NCI-H2227 (cell line): Measurements from ENCODE around the gene AFM.

ENCODE experiments used
- DNase-seq: peaks from one replicate; lab custom pipeline; 2025; ENCODE audit not compliant: unreplicated experiment; lab: John Stamatoyannopoulos, UW

Gene AFM, protein sequence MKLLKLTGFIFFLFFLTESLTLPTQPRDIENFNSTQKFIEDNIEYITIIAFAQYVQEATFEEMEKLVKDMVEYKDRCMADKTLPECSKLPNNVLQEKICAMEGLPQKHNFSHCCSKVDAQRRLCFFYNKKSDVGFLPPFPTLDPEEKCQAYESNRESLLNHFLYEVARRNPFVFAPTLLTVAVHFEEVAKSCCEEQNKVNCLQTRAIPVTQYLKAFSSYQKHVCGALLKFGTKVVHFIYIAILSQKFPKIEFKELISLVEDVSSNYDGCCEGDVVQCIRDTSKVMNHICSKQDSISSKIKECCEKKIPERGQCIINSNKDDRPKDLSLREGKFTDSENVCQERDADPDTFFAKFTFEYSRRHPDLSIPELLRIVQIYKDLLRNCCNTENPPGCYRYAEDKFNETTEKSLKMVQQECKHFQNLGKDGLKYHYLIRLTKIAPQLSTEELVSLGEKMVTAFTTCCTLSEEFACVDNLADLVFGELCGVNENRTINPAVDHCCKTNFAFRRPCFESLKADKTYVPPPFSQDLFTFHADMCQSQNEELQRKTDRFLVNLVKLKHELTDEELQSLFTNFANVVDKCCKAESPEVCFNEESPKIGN

GRCh38 chr4:73481358-73481757, at the start of gene AFM:
Gene AFM, plus strand, starts transcription at chr4:73481745. Its CDS starts 31 bp downstream, at chr4:73481776.
- DNase-seq, result no peak

DNA sequence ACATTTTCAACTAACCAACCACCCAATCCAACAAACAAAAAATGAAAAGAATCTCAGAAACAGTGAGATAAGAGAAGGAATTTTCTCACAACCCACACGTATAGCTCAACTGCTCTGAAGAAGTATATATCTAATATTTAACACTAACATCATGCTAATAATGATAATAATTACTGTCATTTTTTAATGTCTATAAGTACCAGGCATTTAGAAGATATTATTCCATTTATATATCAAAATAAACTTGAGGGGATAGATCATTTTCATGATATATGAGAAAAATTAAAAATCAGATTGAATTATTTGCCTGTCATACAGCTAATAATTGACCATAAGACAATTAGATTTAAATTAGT, 49.8 kb upstream of the AFM start:
- DNase-seq, result no peak

DNA sequence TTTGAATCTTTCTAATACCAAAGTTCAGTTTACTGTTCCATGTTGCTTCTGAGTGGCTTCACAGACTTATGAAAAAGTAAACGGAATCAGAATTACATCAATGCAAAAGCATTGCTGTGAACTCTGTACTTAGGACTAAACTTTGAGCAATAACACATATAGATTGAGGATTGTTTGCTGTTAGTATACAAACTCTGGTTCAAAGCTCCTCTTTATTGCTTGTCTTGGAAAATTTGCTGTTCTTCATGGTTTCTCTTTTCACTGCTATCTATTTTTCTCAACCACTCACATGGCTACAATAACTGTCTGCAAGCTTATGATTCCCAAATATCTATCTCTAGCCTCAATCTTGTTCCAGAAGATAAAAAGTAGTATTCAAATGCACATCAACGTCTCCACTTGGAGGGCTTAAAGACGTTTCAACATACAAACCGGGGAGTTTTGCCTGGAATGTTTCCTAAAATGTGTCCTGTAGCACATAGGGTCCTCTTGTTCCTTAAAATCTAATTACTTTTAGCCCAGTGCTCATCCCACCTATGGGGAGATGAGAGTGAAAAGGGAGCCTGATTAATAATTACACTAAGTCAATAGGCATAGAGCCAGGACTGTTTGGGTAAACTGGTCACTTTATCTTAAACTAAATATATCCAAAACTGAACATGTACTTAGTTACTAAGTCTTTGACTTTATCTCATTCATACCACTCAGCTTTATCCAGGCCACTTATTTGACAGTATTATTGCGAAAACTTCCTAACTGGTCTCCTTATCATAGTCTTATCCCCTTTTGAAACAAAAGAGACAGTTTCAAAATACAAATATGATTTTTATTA, 49.2 kb upstream of the AFM start:
- no peak for DNase-seq

DNA sequence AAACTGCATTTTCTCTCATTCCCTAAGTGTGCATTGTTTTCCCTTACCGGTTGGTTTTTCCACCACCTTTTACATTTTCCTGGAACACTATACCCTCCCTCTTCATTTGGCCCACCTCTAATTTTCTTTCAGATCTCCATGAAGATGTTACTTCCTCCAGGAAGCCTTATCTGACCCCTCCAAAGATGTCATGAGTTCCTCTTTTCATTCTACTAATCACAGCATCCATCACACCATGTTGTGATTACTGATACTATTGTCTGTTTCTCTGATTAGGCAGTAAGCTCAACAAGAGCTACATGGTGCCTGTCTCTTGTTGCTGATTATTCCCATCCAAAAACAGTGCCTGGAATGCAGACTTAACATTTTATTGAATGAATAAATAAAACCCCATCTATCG, 48.4 kb upstream of the AFM start:
- DNase-seq, result no peak

- no peak for DNase-seq
Measured at GRCh38 chr4:73434311-73434710, 47.2 kb upstream of the AFM start.

DNA sequence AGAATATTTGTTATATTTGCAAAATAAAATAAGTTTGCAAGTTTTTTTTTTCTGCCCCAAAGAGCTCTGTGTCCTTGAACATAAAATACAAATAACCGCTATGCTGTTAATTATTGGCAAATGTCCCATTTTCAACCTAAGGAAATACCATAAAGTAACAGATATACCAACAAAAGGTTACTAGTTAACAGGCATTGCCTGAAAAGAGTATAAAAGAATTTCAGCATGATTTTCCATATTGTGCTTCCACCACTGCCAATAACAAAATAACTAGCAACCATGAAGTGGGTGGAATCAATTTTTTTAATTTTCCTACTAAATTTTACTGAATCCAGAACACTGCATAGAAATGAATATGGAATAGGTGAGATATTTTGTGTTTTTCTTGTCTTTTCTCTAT, 45.6 kb upstream of the AFM start, which contains the start of gene AFP:
Gene AFP (plus strand): TSS at position 238 of the 400 bp plus-strand sequence. CDS start 42 bp downstream, at position 280.
- no peak for DNase-seq

- no peak for DNase-seq
Measured at GRCh38 chr4:73436674-73437557, 44.6 kb upstream of the AFM start.

GRCh38 chr4:73437558-73437956, 44.0 kb upstream of the AFM start:
- DNase-seq, result no peak

- DNase-seq, result no peak
Measured at GRCh38 chr4:73438048-73438447, 43.5 kb upstream of the AFM start.

DNA sequence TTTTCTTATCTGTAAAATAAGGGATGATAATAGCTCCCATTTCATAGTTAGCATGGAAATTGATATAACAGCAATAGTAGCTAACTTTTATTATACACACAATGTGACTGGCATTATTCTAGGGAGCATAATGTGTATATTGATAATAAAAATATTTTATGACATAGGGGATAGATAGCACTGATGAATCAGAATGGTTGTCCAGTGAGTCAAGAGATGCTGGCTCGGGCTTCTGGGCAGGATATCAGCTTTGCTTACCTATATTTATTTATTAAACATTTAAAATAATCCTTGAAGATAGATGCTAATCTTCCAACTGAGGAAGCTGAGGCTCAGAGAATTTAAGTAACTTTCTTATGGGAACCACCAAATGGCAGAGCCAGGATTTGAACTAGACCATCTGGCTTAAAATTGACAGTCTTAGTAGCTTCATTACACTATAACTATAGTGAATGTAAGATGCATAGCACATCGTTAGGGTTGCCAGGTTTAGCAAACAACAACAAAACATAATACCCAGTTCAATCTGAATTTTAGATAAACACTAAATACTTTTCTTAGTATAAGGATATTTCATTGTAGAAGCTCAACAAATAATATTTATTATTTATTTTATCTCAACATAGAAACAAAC, 42.8 kb upstream of the AFM start:
- no peak for DNase-seq

- DNase-seq, result no peak
Measured at GRCh38 chr4:73439445-73439844, 42.1 kb upstream of the AFM start.

DNA sequence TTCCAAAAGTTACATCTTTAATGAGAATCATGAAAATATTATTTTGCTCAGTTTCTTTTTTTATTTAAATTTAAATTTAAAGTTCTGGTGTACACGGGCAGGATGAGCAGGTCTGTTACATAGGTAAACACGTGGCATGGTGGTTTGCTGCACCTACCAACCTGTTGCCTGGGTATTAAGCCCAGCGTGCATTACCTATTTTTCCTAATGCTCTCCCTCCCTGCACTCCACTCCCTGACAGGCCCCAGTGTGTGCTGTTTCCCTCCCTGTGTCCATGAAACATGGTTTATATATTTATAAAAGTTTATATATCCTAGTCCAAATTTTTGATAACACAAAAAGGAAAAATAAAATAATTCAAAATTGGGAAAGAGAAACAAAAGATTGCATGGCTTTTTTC, 41.6 kb upstream of the AFM start:
- no peak for DNase-seq

DNA sequence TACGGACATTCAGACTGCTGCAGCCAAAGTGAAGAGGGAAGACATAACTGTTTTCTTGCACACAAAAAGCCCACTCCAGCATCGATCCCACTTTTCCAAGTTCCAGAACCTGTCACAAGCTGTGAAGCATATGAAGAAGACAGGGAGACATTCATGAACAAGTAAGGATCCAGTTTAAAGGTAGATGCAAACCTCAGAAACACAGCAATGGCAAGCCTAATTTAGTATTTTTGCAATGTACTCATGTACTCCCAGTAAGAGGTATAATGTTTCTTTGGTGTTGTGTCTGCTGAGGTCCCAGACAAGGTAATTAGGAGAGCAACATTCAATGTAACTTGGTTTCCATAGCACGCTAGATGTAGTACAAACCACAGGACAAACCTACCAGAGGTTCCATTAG, 40.9 kb upstream of the AFM start:
- no peak for DNase-seq

- no peak for DNase-seq
Measured at GRCh38 chr4:73442275-73442674, 39.3 kb upstream of the AFM start.

DNA sequence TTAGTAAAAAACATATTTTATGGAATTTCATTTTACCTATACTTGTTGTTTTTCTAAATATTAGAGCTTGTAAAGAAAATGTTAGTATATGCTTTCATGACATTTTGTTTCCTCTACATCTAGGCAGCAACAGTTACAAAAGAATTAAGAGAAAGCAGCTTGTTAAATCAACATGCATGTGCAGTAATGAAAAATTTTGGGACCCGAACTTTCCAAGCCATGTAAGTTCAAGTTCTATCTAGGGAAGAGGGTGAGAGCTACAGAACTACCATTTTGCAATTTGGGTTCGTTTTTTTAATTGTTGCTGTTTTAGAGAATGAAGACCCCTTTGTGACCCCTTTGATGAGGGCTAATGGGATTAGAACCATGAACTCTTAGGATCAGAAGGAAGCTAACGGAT, 38.3 kb upstream of the AFM start:
- no peak for DNase-seq

DNA sequence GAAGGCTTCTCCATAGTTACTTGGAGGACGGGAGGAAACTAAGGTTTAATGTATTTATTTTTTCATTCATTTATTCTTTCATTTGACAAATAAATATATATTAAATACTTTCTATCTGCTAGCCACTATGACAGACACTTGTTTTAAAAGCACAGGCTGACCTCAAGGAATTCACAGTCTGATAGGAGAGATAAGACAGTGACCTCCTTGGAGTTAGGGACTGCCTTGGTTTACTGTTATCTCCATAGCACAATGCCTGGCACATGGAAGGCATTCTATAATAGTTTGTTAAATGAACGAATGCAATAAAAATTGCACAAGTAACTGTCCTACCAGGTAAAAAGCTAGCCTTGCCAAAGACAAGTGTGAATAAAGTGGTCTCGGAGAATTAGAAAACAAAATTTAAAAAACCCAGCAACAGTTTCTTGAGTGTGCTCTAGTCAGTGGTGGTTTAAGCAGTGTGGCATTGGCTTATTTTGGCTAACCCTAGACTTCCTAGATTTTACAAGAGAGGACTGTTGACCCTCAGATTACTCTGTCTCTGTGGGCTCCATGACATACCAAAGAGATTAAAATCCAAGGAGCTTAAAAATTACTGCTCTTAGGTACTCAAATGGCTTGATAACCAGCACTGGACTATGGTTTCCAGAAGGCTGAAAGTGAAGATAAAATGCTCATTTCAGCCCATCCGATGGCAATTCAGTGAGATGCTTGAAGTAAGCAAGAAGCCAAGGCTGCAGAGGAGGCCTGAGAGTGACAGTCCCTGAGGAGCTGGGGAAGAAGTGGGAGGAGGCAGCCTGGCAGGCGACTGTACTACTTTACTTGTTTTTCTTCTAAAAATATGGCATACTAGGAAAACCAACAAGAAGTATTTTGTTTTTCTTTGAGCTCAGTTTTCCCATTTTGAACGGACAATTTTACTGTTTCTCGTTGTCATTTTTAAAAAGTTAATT, 35.9 kb upstream of the AFM start:
- no peak for DNase-seq

GRCh38 chr4:73446336-73446938, 35.1 kb upstream of the AFM start:
- peak; percentile 14 for DNase-seq

DNA sequence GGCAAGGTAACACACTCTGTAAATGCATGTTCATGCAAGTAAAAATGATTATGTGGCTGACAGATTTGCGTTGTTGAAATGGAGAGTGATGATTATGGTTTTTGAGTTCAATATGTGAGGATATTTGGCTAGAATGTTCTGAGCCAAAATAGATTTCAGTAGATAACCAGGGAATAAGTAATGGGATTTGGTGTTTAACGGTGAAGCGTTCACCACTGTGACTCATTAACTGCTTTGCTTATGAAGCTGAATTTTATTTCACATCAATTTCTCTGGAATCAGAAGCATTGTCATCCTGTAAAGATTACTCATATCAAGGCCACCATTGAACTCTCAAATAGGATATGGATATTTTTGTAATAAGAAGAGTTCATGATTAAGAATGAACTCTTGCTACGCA, 33.9 kb upstream of the AFM start:
- DNase-seq, result no peak
